Transverse colon (tissue), 4 donors: ENCODE measurements around the gene LCMT1. TPM values are rescaled to one million over a fixed set of nuclear protein-coding genes. Genes with fewer than 3 reads are reported as not detected.

ENCODE experiments used
- DNase-seq: peaks from one replicate; pipeline ENCODE4 v3.0.0-alpha.2; 2019
- H3K27ac ChIP-seq, 4 donors: fragments of 200-600 bp; sonication (generic); 2 replicates each; pipeline ENCODE4 v1.5.1; 2016 to 2018; ENCODE audit warnings: inconsistent platforms in 4 of 4
- H3K27me3 ChIP-seq: fragments of 200-600 bp; sonication (generic); 2 replicates; pipeline ENCODE4 v1.5.1; 2017; ENCODE audit warnings: inconsistent platforms
- H3K36me3 ChIP-seq, 4 donors: fragments of 200-600 bp; sonication (generic); 2 replicates each; pipeline ENCODE4 v1.5.1; 2017 to 2019; ENCODE audit warnings: inconsistent platforms in 4 of 4
- H3K4me1 ChIP-seq, 4 donors: fragments of 200-600 bp; sonication (generic); 2 replicates each; pipeline ENCODE4 v1.5.1; 2017 to 2020; ENCODE audit warnings: inconsistent platforms in 4 of 4
- H3K4me3 ChIP-seq, 4 donors: fragments of 200-600 bp; sonication (generic); 1 replicate in 1 of 4; 2 replicates in 3 of 4; pipeline versions ENCODE4 v1.5.1 to v1.6.1; 2017 to 2019; ENCODE audit warnings: inconsistent platforms in 4 of 4
- H3K9me3 ChIP-seq, 2 donors: fragments of 200-600 bp; sonication (generic); 2 replicates each; pipeline ENCODE4 v1.5.1; 2017 to 2019; ENCODE audit warnings: inconsistent platforms in 2 of 2
- EP300 ChIP-seq: sonication (generic); formaldehyde crosslinking; IDR thresholded peaks from one replicate; pipeline ENCODE4 v1.6.1; 2017; ENCODE audit warnings: antibody characterized with exemption, low read depth
- POLR2A ChIP-seq: fragments of 450-650 bp; IDR thresholded peaks from one replicate; pipeline ENCODE4 v1.6.1; 2016; ENCODE audit warnings: antibody characterized with exemption, mild to moderate bottlenecking, moderate library complexity
- POLR2AphosphoS5 ChIP-seq, 3 donors: sonication (generic); formaldehyde crosslinking; IDR thresholded peaks; one replicate each; pipeline ENCODE4 v1.6.1; 2016; ENCODE audit warnings: antibody characterized with exemption in 3 of 3
- WGBS, 2 donors: methylation state at CpG; one replicate each; pipeline ENCODE4 v1.1.5; 2018; ENCODE audit warnings: low coverage in 1 of 2; 5-methylcytosine and 5-hydroxymethylcytosine counted together
- in situ Hi-C, 4 donors: fragments of 200-750 bp; cut with MboI; loops; one replicate each; pipeline versions ENCODE4 v1.15.0 to v1.15.1; 2017; ENCODE audit warnings: low sequenced_read_pairs in 3 of 4, low pct_ligation_motif_present in 1 of 4, low pct_unique_long_range_greater_than_20kb in 1 of 4
- intact Hi-C: fragments of 100-400 bp; cut with DNase I; formaldehyde crosslinking; loops from one replicate; pipeline ENCODE4 v1.15.1; 2023; ENCODE audit warnings: low total_unique reads
- total RNA-seq, 4 donors: library from RNA; depleted of rRNA; stranded (reverse); fragments of >200 nt; gene quantifications; one replicate each; pipeline ENCODE4 v1.1.0, GENCODE V29; 2016
- TF ChIP-seq, protein P1 (sequence below), 5 experiments: fragments of 200-600 bp in 3 of 5; fragments of 450-650 bp in 2 of 5; sonication (generic) in 3 of 5; IDR thresholded peaks; 1 replicate in 2 of 5; 2 replicates in 3 of 5; pipeline ENCODE4 v1.5.1; 2016 to 2017; ENCODE audit warnings: antibody characterized with exemption in 5 of 5, inconsistent platforms in 3 of 5, mild to moderate bottlenecking in 2 of 5, moderate library complexity in 1 of 5

Gene LCMT1
- total RNA-seq, 4 donors from 2014 or later = 23.5 to 53.7 (median 43.6) TPM

DNA sequence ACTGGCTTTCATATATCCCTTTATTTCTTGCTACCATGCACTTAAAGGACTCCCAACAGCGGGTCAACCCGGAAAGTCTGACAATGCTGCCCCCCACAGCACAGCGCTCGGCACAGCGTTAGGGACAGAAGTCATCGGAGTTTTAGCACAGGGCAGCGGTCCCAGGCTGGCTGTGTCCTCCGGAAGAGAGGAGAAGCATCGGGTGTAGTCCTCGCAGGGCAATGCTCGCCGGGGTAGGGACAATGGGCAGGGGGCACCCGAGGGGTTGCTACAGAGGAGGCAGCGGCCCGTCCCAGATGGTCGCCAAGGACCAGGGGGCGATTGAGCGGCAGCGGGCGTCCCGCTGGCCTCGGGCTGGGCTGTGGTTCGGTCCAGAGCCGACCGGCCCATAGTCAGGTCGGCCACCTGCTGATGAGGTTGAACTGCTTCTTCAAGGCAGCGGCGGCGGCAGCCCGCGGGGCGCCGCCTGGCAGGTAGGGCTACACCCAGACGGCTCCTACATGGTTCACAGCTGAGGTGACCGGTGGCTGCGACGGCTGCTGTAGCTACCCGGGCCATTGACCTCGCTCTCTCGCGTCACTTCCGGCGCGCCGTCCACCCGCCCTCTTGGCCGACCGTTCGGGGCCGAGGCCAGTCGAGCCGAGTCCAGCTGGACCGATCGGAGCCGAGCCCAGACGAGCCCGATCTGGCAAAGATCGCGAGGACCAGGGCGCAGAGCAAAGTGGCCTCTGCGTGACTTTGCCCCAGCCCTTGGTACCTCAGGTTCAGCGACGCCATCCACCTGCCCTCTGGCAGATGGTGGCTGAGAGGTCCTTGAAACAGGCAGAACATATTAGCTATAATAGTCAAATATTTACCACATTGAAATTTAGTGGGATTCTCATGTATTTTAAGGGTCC lies 4.7 kb upstream of the LCMT1 start:
- in situ Hi-C loops = loop anchor here in 1 of 4 donors (25.0 kb wide), 1 partner anchor 570 kb away; the partner anchor contains the start of gene RBBP6
- no peaks in the 10 kb centered on the region for H3K36me3 ChIP-seq
- intact Hi-C loops = no loop called here
- H3K4me1 ChIP-seq = peaks cover 9 to 33% (median 26%) of the 10 kb centered on the region in 4 donors
- H3K27ac ChIP-seq = peak overlapping the region; percentile 85 to 94 (median 88)
- TF ChIP-seq POLR2A (peak; percentile 88), POLR2AphosphoS5 (IDR thresholded peaks at IDR 0.05) (peak; percentile 87 to 94 (median 92)), EP300 (no peak)
- TF ChIP-seq, protein P1, sequence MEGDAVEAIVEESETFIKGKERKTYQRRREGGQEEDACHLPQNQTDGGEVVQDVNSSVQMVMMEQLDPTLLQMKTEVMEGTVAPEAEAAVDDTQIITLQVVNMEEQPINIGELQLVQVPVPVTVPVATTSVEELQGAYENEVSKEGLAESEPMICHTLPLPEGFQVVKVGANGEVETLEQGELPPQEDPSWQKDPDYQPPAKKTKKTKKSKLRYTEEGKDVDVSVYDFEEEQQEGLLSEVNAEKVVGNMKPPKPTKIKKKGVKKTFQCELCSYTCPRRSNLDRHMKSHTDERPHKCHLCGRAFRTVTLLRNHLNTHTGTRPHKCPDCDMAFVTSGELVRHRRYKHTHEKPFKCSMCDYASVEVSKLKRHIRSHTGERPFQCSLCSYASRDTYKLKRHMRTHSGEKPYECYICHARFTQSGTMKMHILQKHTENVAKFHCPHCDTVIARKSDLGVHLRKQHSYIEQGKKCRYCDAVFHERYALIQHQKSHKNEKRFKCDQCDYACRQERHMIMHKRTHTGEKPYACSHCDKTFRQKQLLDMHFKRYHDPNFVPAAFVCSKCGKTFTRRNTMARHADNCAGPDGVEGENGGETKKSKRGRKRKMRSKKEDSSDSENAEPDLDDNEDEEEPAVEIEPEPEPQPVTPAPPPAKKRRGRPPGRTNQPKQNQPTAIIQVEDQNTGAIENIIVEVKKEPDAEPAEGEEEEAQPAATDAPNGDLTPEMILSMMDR (IDR thresholded peaks at IDR 0.05) = peak; percentile 9 to 54 (median 29)
- no peaks in the 10 kb centered on the region for H3K27me3 ChIP-seq
- 4% methylated on average over 34 of the region's 63 CpGs; no CpG with 5 or more reads in 1 of the 2 donors for WGBS, 2 donors
- no peaks in the 10 kb centered on the region for H3K9me3 ChIP-seq
- DNase-seq = peak; percentile 96
- H3K4me3 ChIP-seq = peak overlapping the region; percentile 43 to 81 (median 78)

DNA sequence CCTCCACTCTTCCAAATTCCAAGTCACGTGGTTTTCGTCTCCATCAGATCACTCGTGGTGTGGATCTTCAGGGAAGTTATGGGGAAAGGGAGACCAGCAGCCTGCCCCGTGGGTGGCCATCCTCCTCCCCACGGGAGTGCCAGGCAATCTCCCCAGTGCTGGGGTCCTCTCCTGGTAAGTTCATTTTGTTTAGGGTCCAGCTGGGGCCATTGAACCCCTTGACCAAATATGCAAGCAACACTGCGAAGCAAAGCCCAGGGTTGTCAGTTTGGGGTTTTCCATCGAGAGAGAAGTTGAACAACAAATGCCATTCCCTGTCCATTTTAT lies 4.1 kb upstream of the LCMT1 start:
- intact Hi-C loops (no loop called here), in situ Hi-C loops (loop anchor here in 1 of 4 donors (25.0 kb wide), 1 partner anchor 570 kb away; the partner anchor contains the start of gene RBBP6)
- TF ChIP-seq POLR2AphosphoS5 (IDR thresholded peaks at IDR 0.05) = no peak
- Histone ChIP-seq H3K4me1 (peaks cover 14 to 38% (median 31%) of the 10 kb centered on the region in 4 donors), H3K36me3 (no peaks in the 10 kb centered on the region), H3K9me3 (no peaks in the 10 kb centered on the region), H3K4me3 (peak overlapping the region; percentile 43 to 81 (median 78)), H3K27me3 (no peaks in the 10 kb centered on the region), H3K27ac (peak overlapping the region; percentile 85 to 94 (median 88))
- no peak for DNase-seq
- WGBS, 2 donors = 59% methylated on average over 7 of the region's 7 CpGs; no CpG with 5 or more reads in 1 of the 2 donors

DNA sequence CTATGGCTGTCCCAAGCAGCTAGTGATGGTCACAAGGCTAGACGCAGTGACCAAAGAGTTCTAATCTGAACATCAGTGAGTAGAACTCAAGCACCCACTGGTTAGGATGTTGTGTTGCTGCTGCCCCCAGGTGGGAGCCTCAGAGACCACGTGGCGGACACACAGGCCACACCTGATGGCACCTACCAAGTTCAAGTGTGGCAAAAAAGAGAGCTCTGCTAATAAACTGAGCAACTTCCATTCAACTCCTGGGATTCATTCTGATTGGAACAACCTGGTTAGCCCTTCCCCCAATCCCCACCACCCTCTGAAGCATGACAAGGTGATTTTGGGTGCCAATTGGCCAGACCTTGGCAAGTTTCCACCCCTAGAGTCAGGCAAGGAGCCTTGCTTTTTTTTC lies 3.5 kb upstream of the LCMT1 start:
- TF ChIP-seq POLR2A (no peak), POLR2AphosphoS5 (IDR thresholded peaks at IDR 0.05) (no peak), EP300 (no peak)
- TF ChIP-seq, protein P1 (IDR thresholded peaks at IDR 0.05) = no peak
- Histone ChIP-seq H3K27ac (no peak overlapping the region), H3K36me3 (no peaks in the 10 kb centered on the region), H3K27me3 (no peaks in the 10 kb centered on the region), H3K4me3 (no peak overlapping the region), H3K4me1 (peaks cover 19 to 44% (median 38%) of the 10 kb centered on the region in 4 donors), H3K9me3 (no peaks in the 10 kb centered on the region)
- peak; percentile 17 for DNase-seq
- in situ Hi-C loops = loop anchor here in 1 of 4 donors (25.0 kb wide), 1 partner anchor 571 kb away; the partner anchor contains the start of gene RBBP6
- WGBS, 2 donors = 90% methylated on average over 3 of the region's 3 CpGs; no CpG with 5 or more reads in 1 of the 2 donors
- intact Hi-C loops = no loop called here

DNA sequence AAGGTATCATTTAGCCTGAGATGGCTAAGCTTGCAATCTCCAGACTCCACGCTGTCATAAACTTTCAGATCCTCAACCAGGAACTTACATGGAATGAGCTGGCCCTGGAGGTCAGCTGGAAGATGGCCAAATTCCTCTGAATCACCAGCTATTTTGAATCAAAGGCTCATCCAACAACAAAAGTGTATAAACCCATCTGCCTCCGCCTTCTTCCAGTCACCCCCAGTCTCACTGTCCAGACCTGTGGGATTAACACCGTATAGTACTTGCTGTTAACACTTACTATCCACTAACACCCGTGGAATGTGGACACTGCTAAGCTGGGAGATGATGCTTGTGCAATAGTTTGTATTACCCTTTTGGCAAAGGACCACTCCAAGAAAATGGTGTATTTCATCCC lies 1.9 kb upstream of the LCMT1 start:
- DNase-seq = peak; percentile 81
- Histone ChIP-seq H3K27me3 (no peaks in the 10 kb centered on the region), H3K4me3 (no peak overlapping the region), H3K36me3 (no peaks in the 10 kb centered on the region), H3K4me1 (peaks cover 19 to 60% (median 40%) of the 10 kb centered on the region in 4 donors), H3K27ac (peak overlapping the region; percentile 84 to 91 (median 91)), H3K9me3 (no peaks in the 10 kb centered on the region)
- peak in 2 of 3 donors; percentile 51 to 80 for TF ChIP-seq POLR2AphosphoS5 (IDR thresholded peaks at IDR 0.05)
- no peak for TF ChIP-seq POLR2A
- intact Hi-C loops = no loop called here
- in situ Hi-C loops = loop anchor here in 1 of 4 donors (25.0 kb wide), 1 partner anchor 572 kb away; the partner anchor contains the start of gene RBBP6
- WGBS, 2 donors = 0 to 40% methylated on average over 1 to 4 of the region's 4 CpGs

DNA sequence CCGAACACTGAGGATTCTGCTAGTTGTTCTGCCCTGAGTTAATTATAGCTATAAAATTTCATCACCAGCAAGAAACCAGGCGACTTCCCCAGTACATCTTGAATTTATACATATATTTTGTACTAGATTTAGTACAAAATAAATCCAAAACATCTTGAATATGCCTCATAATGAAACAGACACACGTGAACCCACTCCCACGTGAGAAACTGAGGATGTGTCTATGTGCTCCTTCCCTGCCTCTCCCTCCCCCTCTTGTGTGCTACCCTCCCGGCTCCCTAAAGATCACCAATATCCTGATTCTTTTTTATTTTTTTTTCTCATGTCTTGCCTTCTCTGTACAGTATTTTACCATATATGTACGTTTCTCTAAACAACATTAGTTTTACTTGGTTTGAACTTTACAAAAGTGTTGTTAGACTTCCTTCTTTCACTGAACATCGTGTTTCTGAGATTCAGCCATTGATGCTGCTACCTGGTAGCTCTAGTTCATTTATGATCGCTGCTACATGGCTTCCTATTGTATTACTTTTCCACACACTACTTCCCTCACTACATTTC lies 1.1 kb upstream of the LCMT1 start:
- in situ Hi-C loops (loop anchor here in 1 of 4 donors (25.0 kb wide), 1 partner anchor 573 kb away; the partner anchor contains the start of gene RBBP6), intact Hi-C loops (no loop called here)
- no peaks in the 10 kb centered on the region for H3K9me3 ChIP-seq
- H3K27ac ChIP-seq = peak overlapping the region; percentile 84 to 91 (median 91)
- no peaks in the 10 kb centered on the region for H3K36me3 ChIP-seq
- H3K4me3 ChIP-seq = peak overlapping the region; percentile 22 to 84 (median 60)
- H3K4me1 ChIP-seq = peaks cover 19 to 61% (median 40%) of the 10 kb centered on the region in 4 donors
- 14 to 18% methylated on average over 8 of the region's 8 CpGs for WGBS, 2 donors
- TF ChIP-seq EP300 (no peak), POLR2AphosphoS5 (IDR thresholded peaks at IDR 0.05) (no peak), POLR2A (no peak)
- TF ChIP-seq, protein P1 (IDR thresholded peaks at IDR 0.05) = no peak
- H3K27me3 ChIP-seq = no peaks in the 10 kb centered on the region
- peak; percentile 24 for DNase-seq
